Fibroblast of skin of left quadriceps (primary cell): ENCODE measurements around the gene PBX2.
"Not testable (repeated sequence)": the region's sequence is repeated elsewhere in the genome, so short reads cannot be mapped to it uniquely, and the experiment has no call there.

Experiments
- DNase-seq, 2 experiments: peaks; one replicate each; pipeline ENCODE4 v3.0.0-alpha.2; 2013; ENCODE audit warnings: low read depth in 2 of 2

PBX2 gene

GRCh38 chr6:32151181-32151862 lies 38.7 kb downstream of the PBX2 start:
- no peak for DNase-seq

GRCh38 chr6:32149932-32150870 lies 39.8 kb downstream of the PBX2 start:
- DNase-seq: no peak

DNA sequence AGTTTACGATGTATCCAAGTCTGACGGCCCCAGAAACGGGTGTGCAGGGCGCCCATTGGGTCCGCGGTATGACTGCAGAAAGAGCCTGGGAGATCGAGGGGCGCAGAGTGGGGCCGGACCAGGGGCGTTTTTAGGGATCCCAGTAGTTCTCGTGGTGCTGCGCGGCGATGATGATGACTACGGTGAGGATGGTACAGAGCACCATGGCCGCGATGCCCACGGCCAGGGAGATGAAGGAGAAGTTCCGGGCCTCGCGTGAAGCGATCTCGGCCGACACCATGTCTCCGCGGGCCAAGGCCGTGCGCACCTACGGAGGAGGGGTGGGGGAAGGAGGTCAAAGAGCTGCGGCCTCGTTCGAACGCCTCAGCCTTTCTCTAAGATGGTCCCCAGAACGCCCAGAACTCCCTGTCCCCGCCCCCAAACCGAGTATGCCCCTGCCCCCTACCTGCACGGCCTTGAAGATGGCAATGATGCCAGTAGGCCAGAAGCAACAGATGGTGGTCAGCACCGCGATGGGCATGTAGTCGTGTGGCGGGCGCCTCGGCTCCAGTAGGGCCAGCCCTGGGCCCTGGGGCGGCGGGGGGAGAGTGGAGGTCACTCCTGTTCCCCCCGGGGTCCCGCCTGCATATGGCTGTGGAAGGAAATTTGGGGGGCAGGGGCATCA lies 40.8 kb downstream of the PBX2 start:
- DNase-seq: no peak

DNA sequence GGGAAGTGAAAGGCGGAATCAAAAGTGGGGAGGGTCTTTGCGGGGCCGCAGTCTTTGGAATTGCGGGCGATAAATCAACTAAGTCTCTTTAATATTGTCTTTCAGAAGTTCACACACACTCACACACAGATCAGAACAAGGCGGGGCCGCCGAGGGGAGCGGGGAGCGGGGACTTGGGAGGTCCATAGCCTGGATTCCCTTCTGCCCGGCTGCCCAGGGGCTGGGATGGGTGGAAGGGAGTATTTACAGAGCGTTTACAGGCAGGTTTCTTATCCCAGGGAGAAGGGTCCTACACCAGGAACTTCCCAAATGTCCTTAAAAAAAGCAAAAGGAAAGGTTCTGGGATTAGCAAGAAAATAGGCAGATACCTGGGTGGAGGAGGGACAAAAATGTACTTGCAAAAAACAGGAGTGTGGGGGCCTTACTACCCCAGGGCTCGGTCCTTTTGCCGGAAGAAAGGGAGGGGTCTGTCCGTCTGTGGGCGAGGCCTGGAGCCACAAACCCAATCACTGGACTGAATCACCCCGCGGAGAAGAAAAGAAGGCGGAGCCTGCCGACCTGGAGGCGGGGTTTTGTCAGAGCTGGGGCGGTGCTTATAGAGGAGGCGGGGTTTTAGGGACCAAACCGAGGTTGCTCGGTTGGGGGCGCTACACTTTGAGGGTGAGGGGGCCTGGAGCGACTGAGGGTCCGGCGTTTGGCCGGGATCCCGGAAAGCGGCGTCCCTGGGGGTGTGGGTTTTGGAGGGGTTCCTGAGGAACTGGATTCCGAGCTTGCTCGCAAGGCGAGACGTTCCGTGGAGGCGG lies 41.5 kb downstream of the PBX2 start:
- no peak for DNase-seq

DNA sequence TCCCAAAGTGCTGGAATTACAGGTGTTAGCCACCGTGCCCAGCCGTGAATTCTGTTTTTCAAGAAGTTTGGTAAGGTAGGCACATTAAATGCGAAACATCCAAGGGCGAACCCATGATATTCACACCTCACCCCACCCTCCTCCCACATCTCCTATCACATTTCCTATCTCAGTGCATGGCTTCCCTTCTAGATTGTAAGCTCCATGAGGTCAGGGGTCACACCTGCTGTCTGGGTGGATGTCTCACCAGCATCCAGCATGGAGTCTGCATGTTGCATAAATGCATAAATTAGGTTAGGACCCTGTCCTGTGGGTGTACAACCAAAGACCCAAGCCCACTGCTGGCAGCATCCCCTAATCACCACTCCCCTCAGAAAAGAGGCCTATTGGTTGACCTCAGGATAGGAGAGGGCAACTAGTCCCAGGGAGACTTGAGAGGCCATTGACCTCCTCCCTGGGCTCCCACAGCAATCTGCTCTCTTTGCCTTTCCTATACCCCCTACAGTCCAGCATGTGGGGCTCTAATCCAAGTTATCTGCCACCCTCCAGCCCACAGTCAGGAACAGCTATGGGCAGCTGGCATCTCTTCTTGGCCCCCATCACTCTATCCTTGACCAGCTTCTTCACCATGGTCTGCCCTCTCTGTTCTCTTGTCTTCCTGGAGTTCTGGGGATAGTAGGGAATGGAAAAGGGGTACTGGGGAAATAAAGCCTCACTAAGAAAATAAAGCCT lies 42.4 kb downstream of the PBX2 start:
- DNase-seq: no peak

- no peak for DNase-seq
These were observed 43.3 kb downstream of the PBX2 start for GRCh38 chr6:32146687-32147086.

DNA sequence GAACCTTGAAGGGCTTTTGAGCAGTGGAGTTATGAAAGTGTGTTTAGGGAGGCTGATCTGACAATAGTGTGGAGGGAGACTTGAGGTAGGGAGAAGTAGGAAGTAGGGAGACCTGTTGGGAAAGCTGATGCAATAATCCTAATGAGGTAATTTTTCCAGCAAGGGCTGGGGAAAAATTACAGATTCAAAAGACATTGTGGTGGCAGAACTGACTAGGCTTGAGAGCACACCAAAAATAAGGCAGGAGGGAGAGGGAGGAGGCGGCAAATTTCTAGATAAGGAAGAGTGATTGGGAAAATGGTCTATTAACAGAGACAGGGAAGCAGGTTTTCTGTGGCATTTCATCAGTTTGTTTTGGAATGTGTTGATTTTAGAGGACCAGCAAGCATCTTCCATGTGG lies 43.7 kb downstream of the PBX2 start:
- DNase-seq: no peak

DNA sequence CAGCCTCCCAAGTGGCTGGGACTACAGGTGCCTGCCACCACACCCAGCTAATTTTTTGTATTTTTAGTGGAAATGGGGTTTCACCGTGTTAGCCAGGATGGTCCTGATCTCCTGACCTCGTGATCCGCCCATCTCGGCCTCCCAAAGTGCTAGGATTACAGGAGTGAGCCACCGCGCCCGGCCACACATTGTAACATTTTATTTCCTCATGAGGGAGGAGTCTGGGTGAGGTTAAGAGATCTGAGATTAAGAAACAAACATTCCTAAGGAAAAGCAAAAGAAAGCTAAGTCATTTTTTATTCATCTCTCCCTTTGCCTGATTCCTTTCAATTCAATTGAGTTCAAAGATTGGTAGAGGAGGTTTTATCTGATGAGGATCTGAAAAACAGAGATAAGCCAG lies 45.8 kb downstream of the PBX2 start:
- not testable (repeated sequence) for DNase-seq

GRCh38 chr6:32140420-32141046 lies 49.5 kb downstream of the PBX2 start:
- no peak for DNase-seq

- DNase-seq: no peak
These were observed 50.4 kb downstream of the PBX2 start for GRCh38 chr6:32139590-32139989.

- DNase-seq: no peak
These were observed 52.5 kb downstream of the PBX2 start for GRCh38 chr6:32137454-32137853.
